Sigmoid colon (tissue), 3 donors: ENCODE measurements around the gene PLEKHA1.

Experiments
- CTCF ChIP-seq, 4 experiments: fragments of 450-650 bp in 3 of 4; fragments of 200-600 bp in 1 of 4; IDR thresholded peaks; one replicate each; pipeline ENCODE4 v1.5.1; 2016 to 2019; ENCODE audit warnings: antibody characterized with exemption in 4 of 4, mild to moderate bottlenecking in 3 of 4, moderate library complexity in 2 of 4
- POLR2A ChIP-seq, 2 donors: fragments of 450-650 bp; IDR thresholded peaks; one replicate each; pipeline ENCODE4 v1.6.1; 2016; ENCODE audit warnings: antibody characterized with exemption in 2 of 2, mild to moderate bottlenecking in 2 of 2, moderate library complexity in 2 of 2

DNA sequence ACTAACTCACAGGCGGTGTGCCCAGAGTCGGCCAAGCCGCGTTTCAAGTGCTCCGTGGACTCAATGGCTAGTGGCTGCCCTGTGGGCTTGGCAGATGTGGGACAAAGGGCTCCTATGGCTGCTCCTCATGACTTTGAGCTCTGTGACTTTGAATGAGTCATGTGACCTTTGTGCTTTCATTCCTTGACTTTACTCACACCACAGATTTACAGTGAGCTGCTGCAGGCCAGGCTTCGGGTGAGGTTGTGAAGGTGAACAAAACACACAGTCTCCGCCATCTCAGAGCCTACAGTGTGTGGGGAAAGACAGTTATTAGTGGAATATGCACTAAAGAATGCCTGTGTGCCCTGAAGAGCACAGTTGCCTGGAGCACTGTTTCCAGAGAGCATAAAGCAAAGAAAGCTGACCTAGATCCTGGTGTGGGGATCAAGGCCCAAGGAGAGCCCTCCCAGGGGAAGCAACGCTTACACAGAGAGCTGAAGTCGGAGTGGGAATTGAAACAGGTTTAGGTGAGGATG is 29.7 kb upstream of the PLEKHA1 start:
- TF ChIP-seq CTCF (IDR thresholded peaks at IDR 0.05) (no peak), POLR2A (IDR thresholded peaks at IDR 0.05) (no peak)
